DMS 273 treated with DMSO at 0.1 percent for 48 hours (cell line): ENCODE results near the gene TMEM109.

Experiments
- DNase-seq: peaks from one replicate; lab custom pipeline; 2025; lab: John Stamatoyannopoulos, UW

Gene TMEM109

DNA sequence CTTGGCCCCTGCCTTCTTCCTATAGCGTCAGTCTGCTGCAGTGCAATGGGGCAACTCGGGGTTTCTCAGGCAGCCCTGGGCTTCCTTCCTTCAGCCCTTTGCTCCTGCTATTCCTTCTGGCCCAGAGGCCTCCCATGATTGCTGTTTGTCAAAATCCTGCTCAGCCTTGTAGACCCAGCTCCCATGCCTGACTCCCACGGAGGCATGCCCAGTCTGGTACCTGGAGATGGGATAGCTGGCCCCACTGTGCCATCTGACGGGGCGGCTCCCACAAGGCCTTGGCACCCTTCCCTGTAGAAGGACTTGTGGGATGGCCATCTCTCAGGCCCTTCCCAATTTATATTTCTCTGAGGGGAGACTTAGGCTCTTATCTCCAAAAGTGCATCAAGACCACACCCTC is 56.9 kb downstream of the TMEM109 start:
- no peak for DNase-seq

DNA sequence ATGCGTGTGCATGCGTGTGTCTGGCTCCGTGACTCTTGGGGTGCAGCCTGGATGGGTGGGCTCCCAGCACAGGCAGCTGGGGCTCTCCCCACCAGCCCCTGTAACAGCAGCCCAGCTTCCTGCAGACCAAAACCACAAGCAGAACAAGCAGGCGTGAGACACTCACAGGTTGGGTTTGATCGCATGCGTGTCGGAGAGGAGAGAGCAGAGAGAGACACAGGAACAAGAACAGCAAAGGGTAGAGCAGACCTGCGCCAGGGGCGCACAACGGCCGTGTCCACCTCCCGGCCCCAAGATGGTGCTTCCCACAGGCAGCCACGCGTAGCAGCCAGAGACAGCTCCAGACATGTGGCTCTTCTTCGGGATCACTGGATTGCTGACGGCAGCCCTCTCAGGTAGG is 57.6 kb downstream of the TMEM109 start, which contains the start of gene CD6:
CD6 (plus strand) TSS at position 161 of the 400 bp plus-strand sequence; CDS start at position 347, 186 bp downstream.
- DNase-seq, result no peak

DNA sequence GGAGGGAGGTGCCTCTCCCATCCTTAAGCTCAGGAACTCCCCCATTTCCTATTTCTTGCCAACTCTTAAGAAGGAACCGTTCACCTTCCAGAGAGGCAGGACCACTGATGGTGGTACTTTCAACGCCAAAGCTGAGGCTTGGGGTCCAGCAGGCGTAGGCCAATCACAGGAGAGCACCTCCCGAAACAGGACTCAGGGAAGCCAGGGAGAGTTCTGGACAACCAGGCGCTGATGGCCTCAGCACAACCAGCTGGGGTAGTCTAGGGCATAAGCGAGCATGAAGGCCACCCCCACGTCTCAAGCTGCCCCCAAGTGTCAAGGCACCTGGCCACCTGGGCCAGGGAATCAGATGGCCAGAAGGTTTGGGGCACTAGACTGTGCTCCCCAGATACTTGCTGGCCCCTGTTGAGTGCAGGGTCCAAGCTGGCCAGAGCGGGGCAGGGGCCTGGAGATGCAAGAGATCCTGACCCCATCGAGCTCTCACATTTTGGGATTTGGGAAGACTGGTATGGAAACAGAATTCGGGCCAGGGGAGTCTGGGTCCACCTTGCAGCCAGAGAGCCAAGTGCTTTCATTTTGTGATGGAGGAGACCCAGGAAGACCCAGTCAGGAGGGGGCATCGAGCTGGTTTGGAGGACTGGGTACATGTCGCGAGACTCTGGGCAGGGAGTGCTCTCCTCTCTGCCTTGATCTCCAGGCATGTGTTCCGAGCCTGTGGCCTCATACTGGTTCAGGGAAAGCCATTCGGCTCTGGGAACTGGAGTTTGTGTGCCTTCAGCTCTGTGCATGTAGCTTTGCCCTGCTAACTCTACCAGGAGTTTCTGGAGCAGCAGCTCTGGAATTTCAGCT is 58.4 kb downstream of the TMEM109 start:
- DNase-seq, result no peak
